ENCODE results near the gene EPC1.
"Not testable (repeated sequence)": the region's sequence is repeated elsewhere in the genome, so short reads cannot be mapped to it uniquely, and the experiment has no call there.

Gene EPC1, protein sequence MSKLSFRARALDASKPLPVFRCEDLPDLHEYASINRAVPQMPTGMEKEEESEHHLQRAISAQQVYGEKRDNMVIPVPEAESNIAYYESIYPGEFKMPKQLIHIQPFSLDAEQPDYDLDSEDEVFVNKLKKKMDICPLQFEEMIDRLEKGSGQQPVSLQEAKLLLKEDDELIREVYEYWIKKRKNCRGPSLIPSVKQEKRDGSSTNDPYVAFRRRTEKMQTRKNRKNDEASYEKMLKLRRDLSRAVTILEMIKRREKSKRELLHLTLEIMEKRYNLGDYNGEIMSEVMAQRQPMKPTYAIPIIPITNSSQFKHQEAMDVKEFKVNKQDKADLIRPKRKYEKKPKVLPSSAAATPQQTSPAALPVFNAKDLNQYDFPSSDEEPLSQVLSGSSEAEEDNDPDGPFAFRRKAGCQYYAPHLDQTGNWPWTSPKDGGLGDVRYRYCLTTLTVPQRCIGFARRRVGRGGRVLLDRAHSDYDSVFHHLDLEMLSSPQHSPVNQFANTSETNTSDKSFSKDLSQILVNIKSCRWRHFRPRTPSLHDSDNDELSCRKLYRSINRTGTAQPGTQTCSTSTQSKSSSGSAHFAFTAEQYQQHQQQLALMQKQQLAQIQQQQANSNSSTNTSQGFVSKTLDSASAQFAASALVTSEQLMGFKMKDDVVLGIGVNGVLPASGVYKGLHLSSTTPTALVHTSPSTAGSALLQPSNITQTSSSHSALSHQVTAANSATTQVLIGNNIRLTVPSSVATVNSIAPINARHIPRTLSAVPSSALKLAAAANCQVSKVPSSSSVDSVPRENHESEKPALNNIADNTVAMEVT

GRCh38 chr10:32346551-32347362 is at the start of gene EPC1:
TSS of gene EPC1 (minus strand) at chr10:32347158. CDS start at chr10:32346915, 243 bp downstream.
- Histone ChIP-seq H3K9me3 (no peaks in the 10 kb centered on the region), H3K4me1 (ENCODE audit: control insufficient read depth in 1 of 2, insufficient read depth in 1 of 2, low read depth in 1 of 2, low read length in 1 of 2) (peaks cover 24 to 44% of the 10 kb centered on the region in 2 experiments), H3K27me3 (no peaks in the 10 kb centered on the region), H3K36me3 (peaks cover 11% of the 10 kb centered on the region), H3K27ac (peak within 1 kb of the TSS; percentile 100), H3K4me3 (ENCODE audit: low read depth in 1 of 2, low read length in 1 of 2) (peak within 1 kb of the TSS; percentile 93 to 94)
- TF ChIP-seq, protein P1, sequence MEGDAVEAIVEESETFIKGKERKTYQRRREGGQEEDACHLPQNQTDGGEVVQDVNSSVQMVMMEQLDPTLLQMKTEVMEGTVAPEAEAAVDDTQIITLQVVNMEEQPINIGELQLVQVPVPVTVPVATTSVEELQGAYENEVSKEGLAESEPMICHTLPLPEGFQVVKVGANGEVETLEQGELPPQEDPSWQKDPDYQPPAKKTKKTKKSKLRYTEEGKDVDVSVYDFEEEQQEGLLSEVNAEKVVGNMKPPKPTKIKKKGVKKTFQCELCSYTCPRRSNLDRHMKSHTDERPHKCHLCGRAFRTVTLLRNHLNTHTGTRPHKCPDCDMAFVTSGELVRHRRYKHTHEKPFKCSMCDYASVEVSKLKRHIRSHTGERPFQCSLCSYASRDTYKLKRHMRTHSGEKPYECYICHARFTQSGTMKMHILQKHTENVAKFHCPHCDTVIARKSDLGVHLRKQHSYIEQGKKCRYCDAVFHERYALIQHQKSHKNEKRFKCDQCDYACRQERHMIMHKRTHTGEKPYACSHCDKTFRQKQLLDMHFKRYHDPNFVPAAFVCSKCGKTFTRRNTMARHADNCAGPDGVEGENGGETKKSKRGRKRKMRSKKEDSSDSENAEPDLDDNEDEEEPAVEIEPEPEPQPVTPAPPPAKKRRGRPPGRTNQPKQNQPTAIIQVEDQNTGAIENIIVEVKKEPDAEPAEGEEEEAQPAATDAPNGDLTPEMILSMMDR (IDR thresholded peaks at IDR 0.05) = peak; percentile 7

DNA sequence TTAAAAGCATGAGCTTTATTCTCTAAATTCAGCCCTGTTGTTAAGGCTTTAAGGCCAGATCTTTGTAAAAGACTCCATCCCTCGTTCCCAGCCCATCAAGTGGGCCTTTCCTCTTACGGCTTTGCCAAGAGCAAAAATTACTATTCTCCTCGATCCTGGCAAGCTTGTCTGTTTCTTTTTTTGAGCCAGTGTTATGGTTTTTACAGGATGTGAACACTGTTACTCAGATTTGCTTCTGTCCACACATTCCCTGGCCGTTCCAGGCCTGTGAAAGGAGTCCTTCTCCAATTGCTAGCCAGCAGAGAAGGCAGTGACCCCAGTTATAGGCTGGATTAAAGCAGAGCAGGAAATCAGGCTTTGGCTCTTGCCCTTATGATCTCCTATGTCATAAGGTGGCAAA is 47.0 kb upstream of the EPC1 start:
- no peak overlapping the region for H3K4me3 ChIP-seq (ENCODE audit: low read depth in 1 of 2, low read length in 1 of 2)

GRCh38 chr10:32392284-32392683 is 45.3 kb upstream of the EPC1 start:
- not testable (repeated sequence) for H3K4me3 ChIP-seq (ENCODE audit: low read depth in 1 of 2, low read length in 1 of 2); H3K36me3 ChIP-seq; H3K27me3 ChIP-seq; H3K4me1 ChIP-seq (ENCODE audit: control insufficient read depth in 1 of 2, insufficient read depth in 1 of 2, low read depth in 1 of 2, low read length in 1 of 2); H3K27ac ChIP-seq; H3K9me3 ChIP-seq

More for the DNA sequence above, 47.0 kb upstream of the EPC1 start:
- Histone ChIP-seq H3K36me3 (no peaks in the 10 kb centered on the region), H3K27ac (no peak overlapping the region), H3K9me3 (no peaks in the 10 kb centered on the region), H3K4me1 (ENCODE audit: control insufficient read depth in 1 of 2, insufficient read depth in 1 of 2, low read depth in 1 of 2, low read length in 1 of 2) (no peaks in the 10 kb centered on the region), H3K27me3 (no peaks in the 10 kb centered on the region)
- TF ChIP-seq, protein P1 (IDR thresholded peaks at IDR 0.05) = no peak

- Histone ChIP-seq H3K4me3 (ENCODE audit: low read depth in 1 of 2, low read length in 1 of 2) (no peak overlapping the region), H3K9me3 (no peaks in the 10 kb centered on the region), H3K36me3 (no peaks in the 10 kb centered on the region), H3K4me1 (ENCODE audit: control insufficient read depth in 1 of 2, insufficient read depth in 1 of 2, low read depth in 1 of 2, low read length in 1 of 2) (peaks cover 9 to 16% of the 10 kb centered on the region in 2 experiments), H3K27me3 (no peaks in the 10 kb centered on the region), H3K27ac (no peak overlapping the region)
- TF ChIP-seq, protein P1 (IDR thresholded peaks at IDR 0.05) = no peak
Measured at GRCh38 chr10:32390193-32390592, 43.2 kb upstream of the EPC1 start.

- Histone ChIP-seq H3K4me3 (ENCODE audit: low read depth in 1 of 2, low read length in 1 of 2) (no peak overlapping the region), H3K4me1 (ENCODE audit: control insufficient read depth in 1 of 2, insufficient read depth in 1 of 2, low read depth in 1 of 2, low read length in 1 of 2) (peaks cover 9 to 16% of the 10 kb centered on the region in 2 experiments), H3K27ac (no peak overlapping the region), H3K9me3 (no peaks in the 10 kb centered on the region), H3K36me3 (no peaks in the 10 kb centered on the region), H3K27me3 (no peaks in the 10 kb centered on the region)
- TF ChIP-seq, protein P1 (IDR thresholded peaks at IDR 0.05) = no peak
Measured at GRCh38 chr10:32388258-32389027, 41.5 kb upstream of the EPC1 start.
